ENCODE data around the gene GAL3ST1.
"Not testable (repeated sequence)": the region's sequence is repeated elsewhere in the genome, so short reads cannot be mapped to it uniquely, and the experiment has no call there.

Gene GAL3ST1

DNA sequence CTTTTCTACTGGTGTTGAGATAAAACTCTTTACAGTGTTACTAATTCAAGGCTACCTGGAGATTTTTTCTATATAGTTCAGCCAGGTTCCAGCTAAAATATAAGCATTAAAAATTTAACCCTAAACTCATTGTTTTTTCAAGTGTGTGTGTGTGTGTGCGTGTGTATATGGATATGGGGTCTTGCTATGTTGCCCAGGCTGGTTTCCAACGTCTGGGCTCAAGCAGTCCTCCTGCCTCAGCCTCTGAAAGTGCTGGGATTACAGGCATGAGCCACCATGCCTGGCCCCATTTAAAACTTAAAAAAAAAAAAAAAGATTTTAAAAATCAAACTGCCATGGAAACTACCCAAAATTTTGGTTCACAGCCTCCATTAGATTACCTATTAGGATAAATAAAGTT, 21.7 kb upstream of the GAL3ST1 start:
- no peak for DNase-seq

DNA sequence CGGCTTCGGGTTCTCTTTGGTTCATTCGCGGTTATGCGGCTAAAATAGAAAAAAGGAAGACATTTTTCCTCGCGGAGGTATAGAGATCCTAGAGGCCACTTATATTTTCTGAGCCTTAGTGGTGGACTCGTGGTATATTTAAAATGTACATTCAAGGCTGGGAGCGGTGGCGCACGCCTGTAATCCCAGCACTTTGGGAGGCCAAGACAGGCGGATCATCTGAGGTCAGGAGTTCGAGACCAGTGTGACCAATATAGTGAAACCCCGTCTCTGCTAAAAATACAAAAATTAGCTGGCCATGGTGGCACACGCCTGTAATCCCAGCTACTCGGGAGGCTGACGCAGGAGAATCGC, 17.9 kb upstream of the GAL3ST1 start:
- not testable (repeated sequence) for DNase-seq

- peak; percentile 98 for DNase-seq
Observed at GRCh38 chr22:30591588-30592359, 17.3 kb upstream of the GAL3ST1 start, which contains the start of gene PES1. PES1 (minus strand) TSS chr22:30591910; CDS start chr22:30591833, 77 bp downstream.

- peak; percentile 4 for DNase-seq
Observed at GRCh38 chr22:30591191-30591587, 16.7 kb upstream of the GAL3ST1 start.

DNA sequence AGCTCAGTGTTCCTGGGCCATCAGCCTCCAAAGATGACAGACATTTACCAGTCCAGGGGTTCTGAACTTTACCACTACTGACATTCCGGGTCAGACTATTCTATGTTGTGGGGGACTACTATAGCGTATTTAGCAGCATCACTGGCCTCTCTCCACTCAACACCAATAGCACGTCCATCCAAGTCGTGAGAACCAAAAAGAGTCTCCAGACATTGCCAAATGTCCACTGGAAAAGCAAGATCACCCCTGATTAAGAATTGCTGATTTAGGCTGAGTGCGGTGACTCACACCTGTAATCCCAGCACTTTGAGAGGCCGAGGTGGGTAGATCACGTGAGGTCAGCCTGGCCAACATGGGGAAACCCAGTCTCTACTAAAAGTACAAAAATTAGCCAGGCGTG, 11.9 kb upstream of the GAL3ST1 start:
- DNase-seq = no peak

DNA sequence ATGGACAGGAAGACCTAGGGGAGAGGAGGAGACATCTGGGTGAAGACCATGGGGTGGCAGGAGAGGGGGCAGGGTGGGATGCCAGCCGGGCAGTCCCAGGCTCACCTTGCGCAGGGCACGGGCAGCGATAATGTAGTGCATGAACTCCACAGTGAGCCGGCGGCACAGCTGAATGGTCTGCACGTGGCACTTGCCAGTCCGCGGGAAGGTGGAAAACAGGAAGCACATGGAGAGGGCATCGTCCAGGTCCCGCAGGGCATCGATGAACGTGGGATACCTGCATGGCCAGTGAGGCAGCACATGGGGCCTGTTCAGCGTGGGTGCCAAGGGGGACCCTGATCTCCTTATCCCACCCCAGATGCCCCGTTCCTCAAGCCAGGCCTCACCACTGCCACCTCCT, 10.0 kb upstream of the GAL3ST1 start:
- DNase-seq = no peak

DNA sequence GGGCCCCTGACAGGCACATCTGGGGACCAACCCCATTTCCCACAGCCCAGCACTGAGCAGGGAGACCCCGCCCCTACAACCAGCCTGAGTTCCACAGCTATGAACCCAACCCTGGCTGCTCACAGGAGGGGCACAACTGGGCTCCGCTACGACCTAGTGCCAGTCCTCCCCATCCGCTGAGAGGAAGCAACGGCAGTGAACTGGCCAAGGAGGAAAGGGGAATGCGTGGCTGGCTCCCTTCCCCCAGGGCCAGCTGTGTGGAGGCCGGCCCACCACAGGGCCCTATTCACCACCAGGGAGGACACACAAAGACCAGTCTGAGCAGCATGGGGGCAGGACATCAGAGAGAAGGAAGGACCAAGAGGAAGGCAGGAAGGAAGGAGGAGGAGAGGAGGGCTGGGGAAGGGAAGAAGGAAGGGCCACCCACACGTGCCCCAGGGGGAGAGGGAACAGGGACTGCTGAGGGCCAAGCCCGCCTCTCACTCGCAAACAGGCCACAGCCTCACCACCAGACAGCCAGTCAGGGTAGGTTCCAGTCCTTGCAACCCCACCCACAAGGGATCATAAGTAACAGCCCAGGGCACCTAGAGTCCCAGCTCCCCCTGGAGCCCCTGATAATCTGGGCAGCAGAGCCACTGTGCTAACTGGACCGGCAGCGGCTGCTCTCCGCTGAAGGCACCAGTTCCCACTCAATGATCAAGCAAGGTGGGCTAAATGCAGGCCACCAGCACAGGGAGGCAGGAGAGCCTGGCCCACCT, 8.5 kb upstream of the GAL3ST1 start:
- DNase-seq = no peak

- no peak for DNase-seq
Observed at GRCh38 chr22:30582051-30582450, 7.6 kb upstream of the GAL3ST1 start.

DNA sequence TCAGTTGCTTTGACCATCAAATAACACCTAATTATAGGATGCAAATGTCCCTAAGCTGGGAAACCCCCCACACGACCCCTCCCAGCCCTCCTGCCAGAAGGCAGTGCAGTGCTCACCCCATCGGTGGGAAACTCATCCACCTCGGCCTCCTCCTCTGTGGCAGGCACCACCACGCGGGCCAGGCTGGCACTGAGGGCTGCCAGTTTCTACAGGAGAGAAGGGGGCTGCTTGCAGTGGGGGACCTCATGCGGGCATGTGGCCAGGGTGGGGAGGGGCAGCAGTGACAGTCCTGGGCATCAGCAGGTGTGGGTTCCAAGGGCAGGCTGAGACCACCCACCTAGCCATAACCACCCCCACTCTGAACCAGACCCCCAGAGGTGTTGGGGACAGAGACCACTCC, 6.4 kb upstream of the GAL3ST1 start:
- DNase-seq = no peak

DNA sequence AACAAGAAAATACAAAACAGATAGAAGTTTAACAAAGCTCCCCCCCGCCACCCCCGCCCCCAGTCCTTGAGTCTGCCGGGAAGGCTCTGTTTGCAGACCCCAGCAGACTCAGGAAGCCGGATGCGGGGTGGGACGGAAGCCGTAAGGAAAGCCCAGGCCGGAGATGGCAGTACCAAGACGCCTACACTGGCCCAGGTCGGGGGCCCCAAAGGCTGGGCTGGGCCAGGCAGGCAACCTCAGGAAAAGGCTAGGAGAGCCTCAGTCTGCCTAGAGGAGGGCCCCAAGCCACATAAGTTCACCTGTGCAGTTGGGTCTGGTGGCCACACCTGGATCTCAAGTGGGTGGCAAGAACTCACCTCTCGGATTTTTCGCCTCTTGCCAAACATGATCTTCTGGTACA, 4.0 kb upstream of the GAL3ST1 start:
- no peak for DNase-seq

DNA sequence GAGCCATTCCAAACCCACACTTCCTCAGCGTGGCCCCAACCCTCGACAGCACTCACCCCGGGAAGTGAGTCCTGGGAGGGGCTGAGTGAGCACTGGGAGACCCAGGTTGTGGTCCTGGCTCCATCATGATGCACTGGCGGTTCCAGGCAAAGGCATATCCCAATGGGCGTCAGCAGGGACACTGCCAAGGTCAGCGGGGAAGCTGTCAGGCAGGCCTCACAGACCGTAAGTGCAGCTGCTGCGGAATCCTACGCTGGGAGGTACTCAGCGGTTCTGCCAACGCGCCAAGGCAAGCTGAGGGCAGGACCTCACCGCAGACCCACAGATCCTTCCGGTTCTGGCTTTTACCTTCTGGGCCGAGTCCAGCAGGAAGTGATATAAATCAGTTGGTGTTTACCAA, 1.4 kb upstream of the GAL3ST1 start:
- no peak for DNase-seq

- no peak for DNase-seq
Observed at GRCh38 chr22:30574997-30575671, 669 bp upstream of the GAL3ST1 start.

- no peak for DNase-seq
Observed at GRCh38 chr22:30573594-30574094, 821 bp downstream of the GAL3ST1 start.

- DNase-seq = no peak
Observed at GRCh38 chr22:30572840-30573593, 1.4 kb downstream of the GAL3ST1 start.

- no peak for DNase-seq
Observed at GRCh38 chr22:30572210-30572609, 2.3 kb downstream of the GAL3ST1 start.

- no peak for DNase-seq
Observed at GRCh38 chr22:30569674-30570202, 4.7 kb downstream of the GAL3ST1 start.

DNA sequence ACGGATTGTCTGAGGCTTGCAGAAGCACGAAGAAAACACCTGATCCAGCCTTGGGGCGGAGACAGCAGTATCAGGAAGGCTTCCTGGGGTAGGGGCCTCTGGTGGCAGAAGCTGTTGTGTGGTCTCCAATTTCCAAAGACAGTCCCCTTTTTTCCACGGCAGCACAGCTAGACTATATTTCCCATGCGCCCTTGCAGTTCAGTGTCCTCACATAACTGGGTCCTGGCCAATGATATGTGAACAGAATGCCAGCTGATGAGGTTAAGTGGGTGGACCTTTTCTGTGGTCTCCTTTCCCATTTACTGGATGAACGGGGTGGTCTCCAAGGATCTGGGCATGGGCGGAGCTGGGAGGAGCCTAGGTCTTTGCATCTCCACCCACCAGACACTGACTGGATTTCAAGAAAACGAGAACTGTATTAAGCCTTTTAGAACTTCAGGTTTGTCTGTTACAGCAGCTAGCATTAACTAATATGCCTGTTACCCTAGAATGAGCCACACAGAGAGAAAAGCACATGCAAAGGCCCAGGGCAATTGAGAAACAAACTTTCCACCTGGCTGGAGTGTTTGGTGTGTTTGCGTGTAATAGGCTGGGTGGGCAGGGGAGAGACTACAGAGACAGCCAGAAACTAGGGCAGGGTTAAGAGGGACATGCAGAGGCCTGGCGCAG, 6.2 kb downstream of the GAL3ST1 start:
- no peak for DNase-seq

DNA sequence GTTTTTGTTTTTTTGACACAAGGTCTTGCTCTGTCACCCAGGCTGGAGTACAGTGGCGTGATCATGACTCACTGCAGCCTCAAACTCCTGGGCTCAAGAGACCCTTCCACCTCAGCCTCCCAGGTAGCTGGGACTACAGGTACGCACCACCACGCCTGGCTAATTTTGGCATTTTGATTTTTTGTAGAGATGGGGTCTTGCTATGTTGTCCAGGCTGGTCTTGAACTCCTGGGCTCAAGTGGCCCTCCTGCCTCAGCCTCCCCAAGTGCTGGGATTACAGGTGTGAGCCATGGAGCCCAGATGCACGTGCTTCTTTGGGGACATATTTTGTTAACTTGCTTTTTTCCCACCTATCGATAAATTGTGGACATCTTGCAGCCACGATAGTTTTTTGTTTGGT, 7.2 kb downstream of the GAL3ST1 start:
- not testable (repeated sequence) for DNase-seq

- DNase-seq = no peak
Observed at GRCh38 chr22:30566125-30566524, 8.3 kb downstream of the GAL3ST1 start.

GRCh38 chr22:30565341-30565740, 9.1 kb downstream of the GAL3ST1 start:
- no peak for DNase-seq

DNA sequence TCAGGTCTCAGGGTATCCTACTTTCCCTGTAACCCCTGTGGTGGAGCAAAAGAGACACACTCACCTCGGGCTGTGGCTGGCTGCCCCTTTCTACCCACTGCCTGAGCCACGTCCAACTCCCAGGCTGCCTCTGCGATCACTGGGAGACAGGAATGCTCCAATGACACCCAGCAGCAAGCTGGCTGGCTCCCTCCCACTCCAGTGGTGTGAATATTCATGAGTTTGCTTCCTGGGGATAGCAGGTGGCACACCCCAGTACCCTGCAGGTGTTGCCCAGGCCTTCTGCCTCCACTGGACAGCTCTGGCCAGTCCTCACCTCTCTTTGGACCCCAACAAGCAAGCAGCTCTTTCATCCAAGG, 9.7 kb downstream of the GAL3ST1 start:
- no peak for DNase-seq

Data from inflammatory macrophage treated with lipopolysaccharide for 4 hours (primary cell).